Ectodermal cell (in vitro differentiated cells): ENCODE data around the gene C10orf53. TPM values are rescaled to one million over a fixed set of nuclear protein-coding genes. Genes with fewer than 3 reads are reported as not detected.

Experiments
- H3K27ac ChIP-seq: 2 replicates; pipeline ENCODE4 v1.7.0; 2013; ENCODE audit warnings: mild to moderate bottlenecking, low read depth, low read length; ENCODE audit not compliant: insufficient read depth, poor library complexity, severe bottlenecking
- H3K27me3 ChIP-seq: 2 replicates; pipeline ENCODE4 v1.7.0; 2013; ENCODE audit warnings: mild to moderate bottlenecking, low read length; ENCODE audit not compliant: insufficient read depth, control insufficient read depth, poor library complexity, severe bottlenecking
- H3K36me3 ChIP-seq: one replicate; pipeline ENCODE4 v1.7.0; 2013; ENCODE audit warnings: low read length; ENCODE audit not compliant: control insufficient read depth, insufficient read depth
- H3K4me1 ChIP-seq: one replicate; pipeline ENCODE4 v1.7.0; 2013; ENCODE audit warnings: low read length; ENCODE audit not compliant: control insufficient read depth, insufficient read depth
- H3K4me3 ChIP-seq: 2 replicates; pipeline ENCODE4 v1.7.0; 2013; ENCODE audit warnings: low read depth, low read length, control low read depth; ENCODE audit not compliant: insufficient read depth
- H3K9me3 ChIP-seq: 2 replicates; pipeline ENCODE4 v1.7.0; 2013; ENCODE audit warnings: mild to moderate bottlenecking, low read length, moderate library complexity; ENCODE audit not compliant: control insufficient read depth
- WGBS, 2 experiments: methylation state at CpG; one replicate each; pipeline ENCODE4 v1.1.7; 2013; ENCODE audit warnings: missing lambda C conversion rate in 2 of 2; 5-methylcytosine and 5-hydroxymethylcytosine counted together
- polyA plus RNA-seq, 4 experiments: library from polyadenylated mRNA; stranded (reverse); fragments of 50-300 nt; gene quantifications; one replicate each; pipeline ENCODE4 v1.2.3, GENCODE V29; 2013

The C10orf53 gene, protein sequence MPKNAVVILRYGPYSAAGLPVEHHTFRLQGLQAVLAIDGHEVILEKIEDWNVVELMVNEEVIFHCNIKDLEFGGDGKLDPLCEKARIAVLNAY
- not detected for polyA plus RNA-seq (2013, experiment 1 of 4)
- polyA plus RNA-seq (2013, experiment 2 of 4) = not detected
- not detected for polyA plus RNA-seq (2013, experiment 3 of 4)
- 0.20 TPM for polyA plus RNA-seq (2013, experiment 4 of 4)

GRCh38 chr10:49679480-49679893, at the start of gene C10orf53:
TSS of gene C10orf53 (plus strand) at chr10:49679651. CDS start at chr10:49679698, 47 bp downstream.
- H3K9me3 ChIP-seq = no peaks in the 10 kb centered on the region
- WGBS, 2 experiments = 20 to 23% methylated on average over 36 of the region's 36 CpGs
- H3K4me3 ChIP-seq = peak within 1 kb of the TSS; percentile 37
- peaks cover 51% of the 10 kb centered on the region for H3K27me3 ChIP-seq
- H3K4me1 ChIP-seq = no peaks in the 10 kb centered on the region
- no peaks in the 10 kb centered on the region for H3K36me3 ChIP-seq
- no peak within 1 kb of the TSS for H3K27ac ChIP-seq

GRCh38 chr10:49631975-49632374, 47.5 kb upstream of the C10orf53 start:
- Histone ChIP-seq H3K4me3 (no peak overlapping the region), H3K27me3 (no peaks in the 10 kb centered on the region), H3K27ac (no peak overlapping the region), H3K36me3 (no peaks in the 10 kb centered on the region), H3K4me1 (no peaks in the 10 kb centered on the region), H3K9me3 (no peaks in the 10 kb centered on the region)
- 94 to 96% methylated on average over 6 of the region's 6 CpGs for WGBS, 2 experiments

- Histone ChIP-seq H3K9me3 (no peaks in the 10 kb centered on the region), H3K27ac (no peak overlapping the region), H3K4me1 (no peaks in the 10 kb centered on the region), H3K36me3 (no peaks in the 10 kb centered on the region), H3K4me3 (no peak overlapping the region), H3K27me3 (no peaks in the 10 kb centered on the region)
- 72 to 74% methylated on average over 12 of the region's 12 CpGs for WGBS, 2 experiments
These were observed 46.8 kb upstream of the C10orf53 start for GRCh38 chr10:49632406-49633317.

DNA sequence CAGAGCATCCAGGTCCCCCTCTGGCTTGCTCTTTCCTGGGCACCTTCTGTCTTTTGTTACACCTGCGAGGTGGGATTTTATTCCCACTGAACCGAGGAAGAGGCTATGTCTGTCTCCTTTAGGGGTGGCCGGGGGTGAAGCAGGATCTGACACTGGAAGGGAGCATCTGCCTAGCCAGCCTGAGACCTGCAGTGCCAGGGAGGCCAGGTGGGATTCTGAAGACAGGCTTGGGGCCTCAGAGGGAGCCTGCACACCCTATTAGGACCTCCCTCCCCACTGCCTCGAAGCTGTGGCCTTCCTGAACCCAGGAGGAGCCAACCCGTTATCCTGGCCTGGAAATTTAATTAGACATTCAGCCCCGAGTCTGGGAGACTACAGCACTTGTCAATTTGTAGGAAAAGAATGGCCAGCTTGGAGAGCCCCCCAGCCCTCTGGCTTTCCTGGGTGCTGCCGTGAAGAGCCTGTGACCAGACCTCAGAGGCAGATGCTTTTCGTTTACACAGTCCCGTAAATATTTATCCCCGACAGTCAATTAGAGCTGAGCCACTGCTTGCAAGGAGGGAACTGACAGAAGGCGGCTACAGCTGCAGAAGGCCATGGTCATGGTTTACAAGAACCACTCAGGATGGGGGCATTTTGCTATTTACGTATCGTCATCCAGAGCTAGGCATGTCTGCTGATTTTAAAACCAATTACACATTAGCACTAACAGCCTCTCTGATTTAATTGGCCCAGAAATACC, 46.0 kb upstream of the C10orf53 start:
- Histone ChIP-seq H3K4me3 (no peak overlapping the region), H3K4me1 (no peaks in the 10 kb centered on the region), H3K36me3 (no peaks in the 10 kb centered on the region), H3K27me3 (no peaks in the 10 kb centered on the region), H3K9me3 (no peaks in the 10 kb centered on the region), H3K27ac (no peak overlapping the region)
- WGBS, 2 experiments = 81 to 82% methylated on average over 13 of the region's 13 CpGs

GRCh38 chr10:49634069-49634660, 45.3 kb upstream of the C10orf53 start:
- H3K27me3 ChIP-seq = no peaks in the 10 kb centered on the region
- H3K9me3 ChIP-seq = no peaks in the 10 kb centered on the region
- no peaks in the 10 kb centered on the region for H3K4me1 ChIP-seq
- H3K27ac ChIP-seq = no peak overlapping the region
- no peaks in the 10 kb centered on the region for H3K36me3 ChIP-seq
- 88 to 90% methylated on average over 7 to 8 of the region's 8 CpGs for WGBS, 2 experiments
- H3K4me3 ChIP-seq = no peak overlapping the region

GRCh38 chr10:49642311-49642710, 37.1 kb upstream of the C10orf53 start:
- H3K4me1 ChIP-seq = no peaks in the 10 kb centered on the region
- H3K36me3 ChIP-seq = no peaks in the 10 kb centered on the region
- H3K4me3 ChIP-seq = no peak overlapping the region
- no peak overlapping the region for H3K27ac ChIP-seq
- WGBS, 2 experiments = 92 to 94% methylated on average over 3 of the region's 3 CpGs
- H3K9me3 ChIP-seq = no peaks in the 10 kb centered on the region
- no peaks in the 10 kb centered on the region for H3K27me3 ChIP-seq

DNA sequence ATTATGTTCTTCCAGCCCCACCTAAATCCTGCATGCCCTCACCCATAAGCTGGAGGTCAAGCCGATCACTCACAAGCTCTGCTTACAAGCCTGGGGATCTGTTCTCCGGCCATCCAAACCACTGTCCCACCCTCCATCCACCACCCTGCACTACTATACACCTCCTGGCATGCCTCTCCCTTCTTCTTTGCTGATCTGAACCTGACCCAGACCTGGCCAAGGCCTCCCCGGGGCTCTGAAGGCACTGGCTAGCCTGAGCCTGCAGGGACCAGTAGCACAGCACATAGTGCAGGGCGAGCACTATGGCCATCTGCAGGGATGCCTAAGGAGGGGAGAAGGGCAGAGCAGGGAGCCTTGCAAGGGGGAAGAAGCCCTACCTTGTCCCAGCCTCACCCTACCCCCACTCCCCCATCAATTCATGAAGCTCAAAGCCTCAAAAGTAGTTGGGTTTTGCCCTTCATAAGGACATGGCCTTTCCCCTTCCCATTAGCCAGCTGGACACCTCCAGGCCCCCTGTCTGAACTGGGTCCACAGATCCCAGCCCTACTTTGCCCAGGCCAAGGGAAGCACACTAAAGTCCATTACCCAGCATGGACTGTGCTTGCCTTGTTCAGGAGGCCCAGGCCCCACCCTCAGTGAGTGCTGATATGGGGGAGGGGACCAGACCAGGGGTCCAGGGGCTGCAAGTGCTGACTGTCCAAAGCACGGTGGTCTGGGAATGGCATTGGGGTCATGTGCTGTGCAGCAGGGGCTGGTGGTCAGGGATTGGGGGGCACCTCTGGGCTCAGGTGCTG, 36.0 kb upstream of the C10orf53 start:
- Histone ChIP-seq H3K4me3 (no peak overlapping the region), H3K27ac (no peak overlapping the region), H3K9me3 (no peaks in the 10 kb centered on the region), H3K27me3 (no peaks in the 10 kb centered on the region), H3K4me1 (no peaks in the 10 kb centered on the region), H3K36me3 (no peaks in the 10 kb centered on the region)
- 92% methylated on average over 5 of the region's 5 CpGs for WGBS, 2 experiments

DNA sequence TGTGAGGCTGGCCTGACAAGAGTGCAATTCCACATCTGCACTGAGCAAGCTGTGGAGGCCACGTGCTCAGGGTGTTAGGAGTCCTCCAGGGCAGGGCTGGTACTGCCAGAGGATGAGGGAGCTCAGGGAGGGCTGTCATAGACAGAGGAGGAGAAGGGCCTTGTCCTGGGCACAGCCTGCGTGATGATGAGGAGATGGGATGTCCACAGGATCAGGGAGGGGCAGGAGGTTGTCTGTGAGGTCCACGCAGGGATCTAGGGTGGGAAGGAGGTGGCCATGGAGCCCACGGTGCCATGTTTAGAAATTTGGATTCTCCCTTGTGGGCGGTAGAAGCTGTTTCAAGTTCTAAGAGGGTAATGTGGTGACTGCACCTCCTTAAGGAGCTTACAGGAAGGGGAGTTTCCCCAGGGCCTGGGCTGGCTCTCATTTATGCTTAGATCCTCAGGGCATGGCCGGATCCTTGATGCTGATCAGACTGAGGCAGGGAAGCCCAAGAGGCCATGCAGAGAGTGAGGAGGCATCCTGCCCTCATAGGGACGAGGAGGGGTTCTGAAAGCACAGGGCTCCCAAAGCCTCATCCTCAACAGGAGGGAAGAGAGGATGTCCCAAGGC, 35.3 kb upstream of the C10orf53 start:
- H3K9me3 ChIP-seq = no peaks in the 10 kb centered on the region
- no peaks in the 10 kb centered on the region for H3K27me3 ChIP-seq
- no peak overlapping the region for H3K27ac ChIP-seq
- H3K4me3 ChIP-seq = no peak overlapping the region
- H3K4me1 ChIP-seq = no peaks in the 10 kb centered on the region
- no peaks in the 10 kb centered on the region for H3K36me3 ChIP-seq
- 93 to 94% methylated on average over 7 of the region's 7 CpGs for WGBS, 2 experiments

DNA sequence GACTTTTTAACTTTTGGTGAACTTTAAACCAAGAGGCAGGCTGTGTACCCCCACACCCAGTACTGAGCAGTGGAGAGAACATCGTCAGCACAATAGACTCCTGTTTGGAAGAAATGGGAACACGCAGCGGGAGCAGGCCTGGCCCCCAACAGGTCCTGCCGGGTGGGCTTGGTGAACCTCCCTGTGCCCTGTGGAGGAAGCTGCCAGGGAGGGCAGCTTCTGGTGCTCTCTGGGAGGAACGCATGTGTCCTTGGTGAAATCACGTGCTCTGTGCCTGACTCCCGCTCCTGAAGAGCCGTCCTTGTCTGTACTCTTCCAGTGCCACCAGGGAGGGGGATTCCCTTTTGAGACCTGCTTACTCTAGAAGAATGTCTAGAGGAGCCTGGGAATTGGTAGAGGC, 34.0 kb upstream of the C10orf53 start:
- Histone ChIP-seq H3K27me3 (no peaks in the 10 kb centered on the region), H3K9me3 (no peaks in the 10 kb centered on the region), H3K36me3 (no peaks in the 10 kb centered on the region), H3K4me3 (no peak overlapping the region), H3K27ac (no peak overlapping the region), H3K4me1 (no peaks in the 10 kb centered on the region)
- WGBS, 2 experiments = 93 to 94% methylated on average over 8 of the region's 8 CpGs
